ENCODE measurements around the gene ACSL6. TPM values are rescaled to one million over a fixed set of nuclear protein-coding genes. Genes with fewer than 3 reads are reported as not detected.

Gene ACSL6
- total RNA-seq, 1 donor from 2014 or later: 0.59 TPM

- Histone ChIP-seq H3K4me1 (no peaks in the 10 kb centered on the region), H3K9me3 (no peaks in the 10 kb centered on the region), H3K27ac (no peak overlapping the region), H3K4me3 (no peak overlapping the region), H3K36me3 (no peaks in the 10 kb centered on the region), H3K27me3 (ENCODE audit: low read depth) (no peaks in the 10 kb centered on the region)
- DNase-seq: no peak
- intact Hi-C loops (cut with DNase I): no loop called here
- TF ChIP-seq, protein P1, sequence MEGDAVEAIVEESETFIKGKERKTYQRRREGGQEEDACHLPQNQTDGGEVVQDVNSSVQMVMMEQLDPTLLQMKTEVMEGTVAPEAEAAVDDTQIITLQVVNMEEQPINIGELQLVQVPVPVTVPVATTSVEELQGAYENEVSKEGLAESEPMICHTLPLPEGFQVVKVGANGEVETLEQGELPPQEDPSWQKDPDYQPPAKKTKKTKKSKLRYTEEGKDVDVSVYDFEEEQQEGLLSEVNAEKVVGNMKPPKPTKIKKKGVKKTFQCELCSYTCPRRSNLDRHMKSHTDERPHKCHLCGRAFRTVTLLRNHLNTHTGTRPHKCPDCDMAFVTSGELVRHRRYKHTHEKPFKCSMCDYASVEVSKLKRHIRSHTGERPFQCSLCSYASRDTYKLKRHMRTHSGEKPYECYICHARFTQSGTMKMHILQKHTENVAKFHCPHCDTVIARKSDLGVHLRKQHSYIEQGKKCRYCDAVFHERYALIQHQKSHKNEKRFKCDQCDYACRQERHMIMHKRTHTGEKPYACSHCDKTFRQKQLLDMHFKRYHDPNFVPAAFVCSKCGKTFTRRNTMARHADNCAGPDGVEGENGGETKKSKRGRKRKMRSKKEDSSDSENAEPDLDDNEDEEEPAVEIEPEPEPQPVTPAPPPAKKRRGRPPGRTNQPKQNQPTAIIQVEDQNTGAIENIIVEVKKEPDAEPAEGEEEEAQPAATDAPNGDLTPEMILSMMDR (IDR thresholded peaks at IDR 0.05): no peak
- ATAC-seq: no peak
These were observed 34.2 kb downstream of the ACSL6 start for GRCh38 chr5:131977212-131977604.

- TF ChIP-seq, protein P1 (IDR thresholded peaks at IDR 0.05): no peak
- DNase-seq: no peak
- no peak for ATAC-seq
- H3K4me3 ChIP-seq: no peak overlapping the region
- intact Hi-C loops (cut with DNase I): no loop called here
- no peaks in the 10 kb centered on the region for H3K27me3 ChIP-seq (ENCODE audit: low read depth)
- H3K4me1 ChIP-seq: no peaks in the 10 kb centered on the region
- H3K9me3 ChIP-seq: no peaks in the 10 kb centered on the region
- no peaks in the 10 kb centered on the region for H3K36me3 ChIP-seq
- H3K27ac ChIP-seq: no peak overlapping the region
These were observed 34.8 kb downstream of the ACSL6 start for GRCh38 chr5:131976414-131977211.

GRCh38 chr5:131974956-131975726 is 36.3 kb downstream of the ACSL6 start:
- no peak for ATAC-seq
- TF ChIP-seq, protein P1 (IDR thresholded peaks at IDR 0.05): no peak
- H3K4me3 ChIP-seq: no peak overlapping the region
- H3K9me3 ChIP-seq: no peaks in the 10 kb centered on the region
- intact Hi-C loops (cut with DNase I): no loop called here
- no peaks in the 10 kb centered on the region for H3K36me3 ChIP-seq
- no peaks in the 10 kb centered on the region for H3K4me1 ChIP-seq
- no peaks in the 10 kb centered on the region for H3K27me3 ChIP-seq (ENCODE audit: low read depth)
- no peak for DNase-seq
- H3K27ac ChIP-seq: no peak overlapping the region

DNA sequence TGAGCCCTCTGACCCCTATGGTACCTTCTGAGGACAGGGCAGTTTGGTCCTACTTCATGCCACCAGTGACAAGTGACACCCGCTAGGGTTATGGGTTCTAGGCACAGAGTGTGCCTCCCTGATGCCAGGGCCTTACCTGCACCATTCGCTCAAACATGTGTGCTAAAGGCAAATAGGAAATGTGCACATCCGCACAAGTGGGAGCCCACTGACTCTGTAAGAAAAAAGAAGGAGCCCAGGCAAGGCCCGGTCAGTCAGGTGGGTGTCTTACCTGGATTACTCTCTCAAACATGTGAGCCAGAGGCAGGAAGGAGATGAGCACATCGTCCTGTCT is 36.9 kb downstream of the ACSL6 start:
- no peak for DNase-seq

DNA sequence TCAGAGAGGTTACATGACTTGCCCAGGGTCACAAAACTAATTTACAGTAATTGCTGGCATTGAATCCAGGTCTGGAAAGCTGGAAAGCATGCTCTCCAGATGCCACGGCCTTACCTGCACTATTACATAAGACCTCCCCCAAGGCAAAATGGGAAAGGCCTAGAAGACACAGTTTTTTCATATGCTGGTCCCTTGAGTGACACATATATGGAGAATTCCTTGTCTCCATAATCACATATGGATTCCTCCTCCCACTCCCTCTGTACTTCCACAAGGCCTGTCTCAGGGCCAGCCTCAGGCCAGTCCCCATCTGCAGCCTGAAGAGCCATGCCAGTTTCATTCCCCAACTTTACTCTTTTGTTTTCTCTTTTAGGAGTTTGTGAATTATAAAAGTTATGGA is 37.4 kb downstream of the ACSL6 start:
- H3K4me1 ChIP-seq: no peaks in the 10 kb centered on the region
- no peak overlapping the region for H3K27ac ChIP-seq
- DNase-seq: no peak
- TF ChIP-seq, protein P1 (IDR thresholded peaks at IDR 0.05): no peak
- no peaks in the 10 kb centered on the region for H3K36me3 ChIP-seq
- no peak for ATAC-seq
- intact Hi-C loops (cut with DNase I): no loop called here
- no peaks in the 10 kb centered on the region for H3K27me3 ChIP-seq (ENCODE audit: low read depth)
- no peaks in the 10 kb centered on the region for H3K9me3 ChIP-seq
- no peak overlapping the region for H3K4me3 ChIP-seq

More for the DNA sequence above, 36.9 kb downstream of the ACSL6 start:
- no peak for ATAC-seq
- Histone ChIP-seq H3K9me3 (no peaks in the 10 kb centered on the region), H3K27ac (no peak overlapping the region), H3K27me3 (ENCODE audit: low read depth) (no peaks in the 10 kb centered on the region), H3K36me3 (no peaks in the 10 kb centered on the region), H3K4me1 (no peaks in the 10 kb centered on the region), H3K4me3 (no peak overlapping the region)
- intact Hi-C loops (cut with DNase I): no loop called here
- TF ChIP-seq, protein P1 (IDR thresholded peaks at IDR 0.05): no peak

Measured in lower lobe of right lung (tissue), 2 donors.